Tibial nerve (tissue), 4 donors: ENCODE results near the gene RBFOX1. TPM values are rescaled to one million over a fixed set of nuclear protein-coding genes. Genes with fewer than 3 reads are reported as not detected.

Experiments
- DNase-seq, 2 donors: peaks; one replicate each; pipeline ENCODE4 v3.0.0-alpha.2; 2019; ENCODE audit warnings: low spot score in 2 of 2
- H3K27ac ChIP-seq, 4 donors: fragments of 200-600 bp; sonication (generic) in 3 of 4; one replicate each; pipeline ENCODE4 v1.5.1; 2017 to 2019; ENCODE audit warnings: mild to moderate bottlenecking in 1 of 4
- H3K27me3 ChIP-seq, 2 donors: fragments of 200-600 bp; sonication (generic) in 1 of 2; one replicate each; pipeline versions ENCODE4 v1.5.1 to v1.6.0; 2017 to 2019
- H3K36me3 ChIP-seq, 3 donors: fragments of 200-600 bp; sonication (generic); one replicate each; pipeline ENCODE4 v1.5.1; 2018 to 2019
- H3K4me1 ChIP-seq, 4 donors: fragments of 200-600 bp; sonication (generic) in 3 of 4; one replicate each; pipeline ENCODE4 v1.5.1; 2017 to 2019
- H3K4me3 ChIP-seq, 4 donors: fragments of 200-600 bp; sonication (generic) in 3 of 4; one replicate each; pipeline ENCODE4 v1.5.1; 2017 to 2019; ENCODE audit warnings: mild to moderate bottlenecking in 1 of 4, moderate library complexity in 1 of 4
- H3K9me3 ChIP-seq, 4 donors: fragments of 200-600 bp; sonication (generic) in 3 of 4; one replicate each; pipeline ENCODE4 v1.5.1; 2017 to 2019
- CTCF ChIP-seq, 5 experiments: fragments of 200-600 bp in 3 of 5; fragments of 450-650 bp in 2 of 5; sonication (generic) in 3 of 5; IDR thresholded peaks; one replicate each; pipeline ENCODE4 v1.5.1; 2016 to 2019; ENCODE audit warnings: antibody characterized with exemption in 5 of 5, mild to moderate bottlenecking in 3 of 5, moderate library complexity in 2 of 5
- EP300 ChIP-seq, 2 donors: sonication (generic); formaldehyde crosslinking; IDR thresholded peaks; one replicate each; pipeline ENCODE4 v1.6.1; 2017; ENCODE audit warnings: antibody characterized with exemption in 2 of 2, mild to moderate bottlenecking in 1 of 2
- POLR2A ChIP-seq, 2 donors: fragments of 450-650 bp; IDR thresholded peaks; one replicate each; pipeline ENCODE4 v1.6.1; 2017; ENCODE audit warnings: antibody characterized with exemption in 2 of 2, mild to moderate bottlenecking in 2 of 2, moderate library complexity in 2 of 2
- WGBS, 2 donors: methylation state at CpG; one replicate each; pipeline ENCODE4 v1.1.5; 2018; 5-methylcytosine and 5-hydroxymethylcytosine counted together
- total RNA-seq, 4 donors: library from RNA; depleted of rRNA; stranded (reverse); fragments of >200 nt; gene quantifications; one replicate each; pipeline ENCODE4 v1.1.0, GENCODE V29; 2016

RBFOX1 gene
- total RNA-seq, 4 donors from 2014 or later = 0.22 to 2.1 (median 1.3) TPM; not detected in 1

GRCh38 chr16:7597677-7598076, 265.0 kb downstream of the RBFOX1 start:
- Histone ChIP-seq H3K9me3 (no peaks in the 10 kb centered on the region), H3K4me1 (no peaks in the 10 kb centered on the region), H3K4me3 (no peak overlapping the region), H3K36me3 (no peaks in the 10 kb centered on the region), H3K27me3 (no peaks in the 10 kb centered on the region), H3K27ac (no peak overlapping the region)
- no peak for DNase-seq
- TF ChIP-seq EP300 (IDR thresholded peaks at IDR 0.05) (no peak), CTCF (IDR thresholded peaks at IDR 0.05) (no peak), POLR2A (IDR thresholded peaks at IDR 0.05) (no peak)
- 13 to 23% methylated on average over 3 of the region's 3 CpGs for WGBS, 2 donors

GRCh38 chr16:7601100-7601499, 268.5 kb downstream of the RBFOX1 start:
- H3K36me3 ChIP-seq = no peaks in the 10 kb centered on the region
- no peaks in the 10 kb centered on the region for H3K27me3 ChIP-seq
- 46 to 73% methylated on average over 3 of the region's 3 CpGs for WGBS, 2 donors
- no peak overlapping the region for H3K4me3 ChIP-seq
- TF ChIP-seq CTCF (IDR thresholded peaks at IDR 0.05) = no peak
- TF ChIP-seq POLR2A (IDR thresholded peaks at IDR 0.05) = no peak
- TF ChIP-seq EP300 (IDR thresholded peaks at IDR 0.05) = no peak
- H3K4me1 ChIP-seq = no peaks in the 10 kb centered on the region
- no peaks in the 10 kb centered on the region for H3K9me3 ChIP-seq
- no peak overlapping the region for H3K27ac ChIP-seq
- DNase-seq = no peak

GRCh38 chr16:7602291-7602950, 269.8 kb downstream of the RBFOX1 start:
- no peak for TF ChIP-seq EP300 (IDR thresholded peaks at IDR 0.05)
- no peak for TF ChIP-seq POLR2A (IDR thresholded peaks at IDR 0.05)
- TF ChIP-seq CTCF (IDR thresholded peaks at IDR 0.05) = no peak
- Histone ChIP-seq H3K27ac (no peak overlapping the region), H3K36me3 (no peaks in the 10 kb centered on the region), H3K27me3 (no peaks in the 10 kb centered on the region), H3K9me3 (no peaks in the 10 kb centered on the region), H3K4me3 (no peak overlapping the region), H3K4me1 (no peaks in the 10 kb centered on the region)
- no peak for DNase-seq
- WGBS, 2 donors = 50 to 58% methylated on average over 7 of the region's 7 CpGs

GRCh38 chr16:7605812-7606211, 273.2 kb downstream of the RBFOX1 start:
- Histone ChIP-seq H3K27ac (no peak overlapping the region), H3K4me1 (no peaks in the 10 kb centered on the region), H3K4me3 (no peak overlapping the region), H3K36me3 (no peaks in the 10 kb centered on the region), H3K9me3 (no peaks in the 10 kb centered on the region), H3K27me3 (no peaks in the 10 kb centered on the region)
- DNase-seq = no peak
- TF ChIP-seq EP300 (IDR thresholded peaks at IDR 0.05) (no peak), POLR2A (IDR thresholded peaks at IDR 0.05) (no peak), CTCF (IDR thresholded peaks at IDR 0.05) (no peak)
- 88 to 90% methylated on average over 6 of the region's 6 CpGs for WGBS, 2 donors

- no peaks in the 10 kb centered on the region for H3K36me3 ChIP-seq
- no peak overlapping the region for H3K27ac ChIP-seq
- H3K4me1 ChIP-seq = no peaks in the 10 kb centered on the region
- no peak overlapping the region for H3K4me3 ChIP-seq
- no peaks in the 10 kb centered on the region for H3K27me3 ChIP-seq
- WGBS, 2 donors = 78 to 88% methylated on average over 8 of the region's 8 CpGs
- no peak for DNase-seq
- TF ChIP-seq CTCF (IDR thresholded peaks at IDR 0.05) = no peak
- TF ChIP-seq EP300 (IDR thresholded peaks at IDR 0.05) = no peak
- no peak for TF ChIP-seq POLR2A (IDR thresholded peaks at IDR 0.05)
- no peaks in the 10 kb centered on the region for H3K9me3 ChIP-seq
Observed at GRCh38 chr16:7612671-7613070, 280.0 kb downstream of the RBFOX1 start.
